PFSK-1 (cell line): ENCODE data around the gene C1QTNF12.

ENCODE experiments used
- FOXP2 ChIP-seq: optimal IDR thresholded peaks from 2 replicates; pipeline ENCODE3; 2011; ENCODE audit warnings: borderline replicate concordance, control low read depth, inconsistent platforms; ENCODE audit not compliant: insufficient read depth; ENCODE audit errors: extremely low read length, extremely low read depth
- POLR2AphosphoS5 ChIP-seq: IDR thresholded peaks from 2 replicates; pipeline ENCODE4 v1.6.1; 2012; ENCODE audit warnings: low read depth, mild to moderate bottlenecking, control low read depth, low read length, moderate library complexity
- REST ChIP-seq, 2 experiments: IDR thresholded peaks; 2 replicates each; pipeline versions ENCODE4 v1.6.1 to v1.8.0; 2011 to 2012; ENCODE audit warnings: low read depth in 2 of 2, low read length in 2 of 2, control low read depth in 1 of 2, inconsistent platforms in 1 of 2, mild to moderate bottlenecking in 1 of 2, moderate library complexity in 1 of 2; ENCODE audit not compliant: insufficient read depth in 1 of 2
- TAF1 ChIP-seq: IDR thresholded peaks from 2 replicates; pipeline ENCODE4 v1.6.1; 2012; ENCODE audit warnings: low read length, control low read depth, borderline replicate concordance; ENCODE audit not compliant: insufficient read depth

- TF ChIP-seq POLR2AphosphoS5 (no peak), REST (IDR thresholded peaks at IDR 0.05; ENCODE audit: insufficient read depth in 1 of 2, low read depth in 2 of 2, low read length in 2 of 2) (no peak), TAF1 (no peak), FOXP2 (no peak)
Measured at GRCh38 chr1:1216770-1217620, 29.5 kb downstream of the C1QTNF12 start.
